Stimulated activated CD4-positive, alpha-beta T cell treated with anti-CD3 and anti-CD28 coated beads, Interleukin-4, amount 100 ng/mL, for 1 hour (primary cell): ENCODE results near the gene GPR151.

Experiments used
- DNase-seq: peaks from one replicate; pipeline ENCODE4 v3.0.0-alpha.2; 2020

The GPR151 gene

DNA sequence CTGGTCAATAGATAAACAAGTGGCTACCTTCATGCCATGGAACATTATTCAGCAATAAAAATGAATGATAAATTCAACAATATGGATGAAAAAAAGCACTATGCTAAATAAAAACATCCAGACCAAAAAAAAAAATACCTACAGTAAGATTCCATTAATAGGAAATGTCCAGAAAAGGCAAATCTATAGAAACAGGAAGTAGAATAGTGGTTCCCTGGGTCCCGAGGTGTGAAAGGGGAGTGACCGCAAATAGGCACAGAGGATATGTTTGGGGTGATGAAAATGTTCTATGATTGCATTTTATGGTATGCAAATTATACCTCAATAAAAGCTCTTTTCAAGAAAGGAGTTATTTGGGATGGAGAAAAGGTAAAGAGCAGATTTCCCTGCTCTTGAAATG lies 3.6 kb upstream of the GPR151 start:
- no peak for DNase-seq

DNA sequence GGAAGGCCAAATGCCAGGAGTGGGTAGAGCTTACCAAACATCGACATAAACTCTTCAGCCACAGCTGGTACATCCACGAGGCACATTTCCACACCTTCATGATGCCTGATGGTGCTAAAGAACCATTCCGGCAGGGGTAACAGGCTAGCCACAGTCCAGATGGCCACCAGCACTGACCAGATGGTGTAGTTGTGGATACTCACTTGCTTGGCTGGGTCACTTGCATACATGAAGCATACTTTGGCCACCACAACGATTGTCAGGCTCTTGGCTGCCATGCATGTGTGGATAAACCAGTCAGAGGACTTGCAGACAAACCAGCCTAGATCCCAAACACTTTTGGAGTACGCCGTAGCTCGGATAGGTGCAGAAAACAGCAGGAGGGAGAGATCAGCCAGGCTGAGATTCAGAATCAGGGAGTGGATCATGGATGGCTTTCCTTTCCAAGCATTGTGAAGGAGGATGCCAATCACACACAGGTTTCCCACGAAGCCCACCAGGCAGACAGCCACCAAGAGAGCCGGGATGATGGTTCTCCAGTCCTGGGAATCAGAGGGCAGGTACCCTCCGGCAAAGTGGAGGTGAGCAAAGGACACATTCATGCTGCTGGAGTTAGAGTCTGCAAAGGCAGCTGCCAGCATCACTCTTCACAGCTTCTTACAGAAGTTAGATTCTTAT lies 378 bp downstream of the GPR151 start:
- no peak for DNase-seq

- no peak for DNase-seq
These were observed 1.4 kb downstream of the GPR151 start for GRCh38 chr5:146514575-146514974.

DNA sequence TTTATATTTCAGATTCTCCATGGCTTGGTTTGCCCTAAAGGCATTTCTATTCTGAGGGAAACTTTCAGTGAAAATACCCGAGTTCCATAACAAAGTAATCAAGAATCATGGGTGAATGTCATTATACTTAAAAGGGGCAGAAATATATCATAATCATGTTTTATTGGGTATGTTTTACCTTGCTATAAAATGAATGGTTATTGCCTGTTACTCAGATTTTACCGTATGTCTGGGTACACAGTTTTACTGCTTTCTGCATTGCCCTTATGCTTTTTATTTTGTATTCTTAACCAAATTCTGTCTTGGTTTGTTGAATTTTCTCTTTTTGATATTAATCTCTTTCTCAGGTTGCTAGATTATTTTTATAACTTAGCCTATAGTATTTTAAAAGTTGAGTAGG lies 2.5 kb downstream of the GPR151 start:
- no peak for DNase-seq

GRCh38 chr5:146510559-146511125 lies 5.3 kb downstream of the GPR151 start:
- no peak for DNase-seq

GRCh38 chr5:146507428-146507827 lies 8.6 kb downstream of the GPR151 start:
- DNase-seq, result no peak

DNA sequence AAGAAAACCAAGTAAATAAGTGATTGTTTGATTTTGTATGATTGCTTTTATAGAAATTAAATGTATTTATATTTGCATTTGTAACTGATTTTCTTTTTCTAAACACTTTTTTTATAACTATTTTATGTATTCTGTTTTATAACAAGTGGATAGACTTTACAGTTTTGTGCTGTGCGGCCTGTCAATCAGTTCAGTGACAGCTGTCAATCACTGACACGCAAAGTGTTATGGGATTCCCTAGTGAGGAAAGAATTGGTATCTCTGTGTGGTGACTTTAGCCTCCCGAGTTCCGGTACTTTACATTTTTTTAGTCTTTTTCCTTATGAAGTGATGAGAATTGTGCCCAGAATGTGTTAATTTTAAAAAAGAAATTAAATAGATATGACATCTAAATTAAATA lies 16.3 kb downstream of the GPR151 start:
- no peak for DNase-seq

- DNase-seq, result no peak
These were observed 21.3 kb downstream of the GPR151 start for GRCh38 chr5:146494656-146495055.

GRCh38 chr5:146490089-146490843 lies 25.7 kb downstream of the GPR151 start:
- no peak for DNase-seq

DNA sequence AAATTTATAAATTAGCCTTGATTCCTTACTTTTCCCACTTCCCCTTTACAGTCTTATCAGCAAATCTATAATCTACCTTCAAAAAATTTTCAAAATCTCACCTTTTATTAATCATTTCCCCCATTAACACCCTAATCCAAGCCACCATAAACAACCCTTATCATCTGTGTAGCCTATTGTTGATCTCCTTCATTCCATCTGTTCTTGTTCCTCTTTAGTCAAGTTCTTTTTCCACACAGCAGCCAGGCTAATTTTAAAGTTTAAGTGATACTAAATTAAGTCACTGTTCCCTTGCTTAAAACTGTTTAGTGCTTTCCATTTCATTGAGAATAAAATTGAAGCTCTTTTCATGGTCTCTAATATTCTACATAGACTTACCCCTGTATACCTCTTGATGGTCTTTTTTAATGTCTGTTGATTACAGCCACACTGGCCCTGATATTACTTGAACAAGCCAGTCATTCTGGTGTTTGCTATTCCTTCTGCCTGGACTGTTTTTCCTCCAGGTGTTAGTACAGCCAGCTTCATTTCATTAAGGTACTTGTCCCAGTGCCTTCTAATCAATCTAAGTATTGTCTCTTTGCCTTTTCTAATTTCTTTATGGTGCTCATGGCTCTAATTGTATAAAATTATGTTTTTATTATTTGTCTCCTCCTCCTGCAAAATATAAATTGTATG lies 31.1 kb downstream of the GPR151 start:
- no peak for DNase-seq

GRCh38 chr5:146482775-146483174 lies 33.2 kb downstream of the GPR151 start:
- no peak for DNase-seq

- no peak for DNase-seq
These were observed 40.1 kb downstream of the GPR151 start for GRCh38 chr5:146475906-146476305.

- DNase-seq, result no peak
These were observed 40.7 kb downstream of the GPR151 start for GRCh38 chr5:146475190-146475780.

DNA sequence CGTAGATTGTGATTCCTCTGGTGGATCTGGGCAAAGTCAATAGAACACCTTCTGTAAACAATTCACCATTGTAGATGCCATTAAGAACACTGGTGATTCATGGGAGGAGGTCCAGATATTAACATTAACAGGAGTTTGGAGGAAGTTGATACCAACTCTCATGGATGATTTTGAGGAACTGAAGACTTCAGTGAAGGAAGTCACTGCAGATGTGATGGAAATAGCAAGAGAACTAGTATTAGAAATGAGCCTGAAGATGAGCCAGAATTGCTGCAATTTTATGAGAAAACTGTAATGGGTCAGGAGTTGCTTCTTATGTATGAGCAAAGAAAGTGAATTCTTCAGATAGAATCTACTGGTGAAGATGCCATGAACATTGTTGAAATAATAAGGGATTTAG lies 41.9 kb downstream of the GPR151 start:
- no peak for DNase-seq

GRCh38 chr5:146467760-146468159 lies 48.2 kb downstream of the GPR151 start:
- DNase-seq, result no peak

- DNase-seq, result no peak
These were observed 49.3 kb downstream of the GPR151 start for GRCh38 chr5:146466521-146467349.

GRCh38 chr5:146463446-146463845 lies 52.5 kb downstream of the GPR151 start:
- DNase-seq, result no peak
